ENCODE results near the gene ZIC4. TPM values are rescaled to one million over a fixed set of nuclear protein-coding genes. Genes with fewer than 3 reads are reported as not detected.

The ZIC4 gene
- total and polyA plus RNA-seq, 10 donors, result not detected

- no peak overlapping the region for H3K4me3 ChIP-seq
- WGBS, 5 donors, result 5 to 14% (median 6%) methylated on average over 12 of the region's 12 CpGs
- H3K9me3 ChIP-seq, result no peaks in the 10 kb centered on the region
- H3K27me3 ChIP-seq (replicated peaks in 1 of 7), result peaks cover 0 to 98% (median 88%) of the 10 kb centered on the region in 7 donors
- H3K36me3 ChIP-seq, result no peaks in the 10 kb centered on the region
- DNase-seq, result no peak
- H3K4me1 ChIP-seq, result no peaks in the 10 kb centered on the region
- intact Hi-C loops (cut with DNase I; ENCODE audit: low total_unique reads), result no loop called here
- no peak overlapping the region for H3K27ac ChIP-seq
- no peak for TF ChIP-seq POLR2AphosphoS5 (IDR thresholded peaks at IDR 0.05)
Measured at GRCh38 chr3:147371140-147371539, 35.2 kb downstream of the ZIC4 start.

- no peak for DNase-seq
- Histone ChIP-seq H3K4me3 (no peak overlapping the region), H3K27ac (no peak overlapping the region), H3K4me1 (no peaks in the 10 kb centered on the region), H3K27me3 (replicated peaks in 1 of 7) (peaks cover 0 to 97% (median 81%) of the 10 kb centered on the region in 7 donors), H3K9me3 (no peaks in the 10 kb centered on the region), H3K36me3 (no peaks in the 10 kb centered on the region)
- 8 to 21% (median 11%) methylated on average over 19 of the region's 19 CpGs for WGBS, 5 donors
- intact Hi-C loops (cut with DNase I; ENCODE audit: low total_unique reads), result no loop called here
- no peak for TF ChIP-seq POLR2A (IDR thresholded peaks at IDR 0.05)
- no peak for TF ChIP-seq CTCF (IDR thresholded peaks at IDR 0.05 in 8 of 11, conservative IDR thresholded peaks at IDR 0.05 in 3 of 11)
- no peak for TF ChIP-seq POLR2AphosphoS5 (IDR thresholded peaks at IDR 0.05)
Measured at GRCh38 chr3:147370349-147370748, 36.0 kb downstream of the ZIC4 start.

GRCh38 chr3:147369661-147370123, 36.7 kb downstream of the ZIC4 start:
- Histone ChIP-seq H3K4me3 (no peak overlapping the region), H3K36me3 (no peaks in the 10 kb centered on the region), H3K9me3 (no peaks in the 10 kb centered on the region), H3K27ac (no peak overlapping the region), H3K27me3 (replicated peaks in 1 of 7) (peaks cover 0 to 97% (median 82%) of the 10 kb centered on the region in 7 donors), H3K4me1 (no peaks in the 10 kb centered on the region)
- no peak for DNase-seq
- WGBS, 5 donors, result 6 to 11% (median 9%) methylated on average over 18 of the region's 18 CpGs
- intact Hi-C loops (cut with DNase I; ENCODE audit: low total_unique reads), result no loop called here
- no peak for TF ChIP-seq POLR2A (IDR thresholded peaks at IDR 0.05)
- no peak for TF ChIP-seq POLR2AphosphoS5 (IDR thresholded peaks at IDR 0.05)
- TF ChIP-seq CTCF (IDR thresholded peaks at IDR 0.05 in 8 of 11, conservative IDR thresholded peaks at IDR 0.05 in 3 of 11), result no peak

GRCh38 chr3:147369231-147369630, 37.1 kb downstream of the ZIC4 start:
- H3K4me3 ChIP-seq, result no peak overlapping the region
- H3K9me3 ChIP-seq, result no peaks in the 10 kb centered on the region
- TF ChIP-seq POLR2A (IDR thresholded peaks at IDR 0.05) (no peak), POLR2AphosphoS5 (IDR thresholded peaks at IDR 0.05) (no peak), CTCF (IDR thresholded peaks at IDR 0.05 in 8 of 11, conservative IDR thresholded peaks at IDR 0.05 in 3 of 11) (no peak)
- intact Hi-C loops (cut with DNase I; ENCODE audit: low total_unique reads), result no loop called here
- H3K4me1 ChIP-seq, result no peaks in the 10 kb centered on the region
- DNase-seq, result no peak
- no peak overlapping the region for H3K27ac ChIP-seq
- peaks cover 0 to 97% (median 82%) of the 10 kb centered on the region in 7 donors for H3K27me3 ChIP-seq (replicated peaks in 1 of 7)
- H3K36me3 ChIP-seq, result no peaks in the 10 kb centered on the region
- 6 to 18% (median 12%) methylated on average over 13 of the region's 13 CpGs for WGBS, 5 donors
